Prostate gland (tissue), 2 donors: ENCODE results near the gene IFIT1B.
"Not testable (repeated sequence)": the region's sequence is repeated elsewhere in the genome, so short reads cannot be mapped to it uniquely, and the experiment has no call there.

Experiments used
- POLR2AphosphoS5 ChIP-seq: sonication (generic); formaldehyde crosslinking; IDR thresholded peaks from one replicate; pipeline ENCODE4 v1.6.1; 2017; ENCODE audit warnings: antibody characterized with exemption
- TF ChIP-seq, protein P1 (sequence below), 4 experiments: fragments of 200-600 bp in 2 of 4; fragments of 450-650 bp in 2 of 4; sonication (generic) in 2 of 4; IDR thresholded peaks; 1 replicate in 3 of 4; 2 replicates in 1 of 4; pipeline ENCODE4 v1.5.1; 2016 to 2019; ENCODE audit warnings: antibody characterized with exemption in 4 of 4, mild to moderate bottlenecking in 2 of 4, moderate library complexity in 2 of 4

GRCh38 chr10:89410551-89410950 is 32.7 kb downstream of the IFIT1B start:
- TF ChIP-seq, protein P1, sequence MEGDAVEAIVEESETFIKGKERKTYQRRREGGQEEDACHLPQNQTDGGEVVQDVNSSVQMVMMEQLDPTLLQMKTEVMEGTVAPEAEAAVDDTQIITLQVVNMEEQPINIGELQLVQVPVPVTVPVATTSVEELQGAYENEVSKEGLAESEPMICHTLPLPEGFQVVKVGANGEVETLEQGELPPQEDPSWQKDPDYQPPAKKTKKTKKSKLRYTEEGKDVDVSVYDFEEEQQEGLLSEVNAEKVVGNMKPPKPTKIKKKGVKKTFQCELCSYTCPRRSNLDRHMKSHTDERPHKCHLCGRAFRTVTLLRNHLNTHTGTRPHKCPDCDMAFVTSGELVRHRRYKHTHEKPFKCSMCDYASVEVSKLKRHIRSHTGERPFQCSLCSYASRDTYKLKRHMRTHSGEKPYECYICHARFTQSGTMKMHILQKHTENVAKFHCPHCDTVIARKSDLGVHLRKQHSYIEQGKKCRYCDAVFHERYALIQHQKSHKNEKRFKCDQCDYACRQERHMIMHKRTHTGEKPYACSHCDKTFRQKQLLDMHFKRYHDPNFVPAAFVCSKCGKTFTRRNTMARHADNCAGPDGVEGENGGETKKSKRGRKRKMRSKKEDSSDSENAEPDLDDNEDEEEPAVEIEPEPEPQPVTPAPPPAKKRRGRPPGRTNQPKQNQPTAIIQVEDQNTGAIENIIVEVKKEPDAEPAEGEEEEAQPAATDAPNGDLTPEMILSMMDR (IDR thresholded peaks at IDR 0.05), result not testable (repeated sequence)
- not testable (repeated sequence) for TF ChIP-seq POLR2AphosphoS5
